Skin epidermis (tissue), 12 donors: ENCODE data around the gene DOK3.

Experiments used
- H3K27ac ChIP-seq, 21 experiments: fragments of 200-600 bp; sonication (generic) in 11 of 21; one replicate each; pipeline ENCODE4 v1.5.0; 2020; ENCODE audit warnings: mild to moderate bottlenecking in 3 of 21, inconsistent platforms in 2 of 21, moderate library complexity in 2 of 21
- H3K4me3 ChIP-seq, 7 experiments: fragments of 200-600 bp; sonication (generic) in 2 of 7; one replicate each; pipeline ENCODE4 v1.5.0; 2020; ENCODE audit warnings: inconsistent platforms in 2 of 7, mild to moderate bottlenecking in 2 of 7, moderate library complexity in 1 of 7

Gene DOK3

GRCh38 chr5:177457852-177458681, 51.6 kb downstream of the DOK3 start:
- H3K27ac ChIP-seq: peak overlapping the region in 2 of 21 experiments; percentile 2 to 31
- H3K4me3 ChIP-seq: no peak overlapping the region

GRCh38 chr5:177456976-177457851, 52.4 kb downstream of the DOK3 start:
- H3K4me3 ChIP-seq: no peak overlapping the region
- H3K27ac ChIP-seq: peak overlapping the region in 1 of 21 experiments; percentile 16

- peak overlapping the region in 3 of 7 experiments; percentile 49 to 63 (median 62) for H3K4me3 ChIP-seq
Measured at GRCh38 chr5:177456591-177456964, 53.0 kb downstream of the DOK3 start.

GRCh38 chr5:177455661-177456590, 53.7 kb downstream of the DOK3 start:
- peak overlapping the region in 20 of 21 experiments; percentile 18 to 88 (median 68) for H3K27ac ChIP-seq
- peak overlapping the region; percentile 49 to 63 (median 58) for H3K4me3 ChIP-seq

More at GRCh38 chr5:177456591-177456964, 53.0 kb downstream of the DOK3 start:
- peak overlapping the region in 3 of 21 experiments; percentile 16 to 77 (median 72) for H3K27ac ChIP-seq

DNA sequence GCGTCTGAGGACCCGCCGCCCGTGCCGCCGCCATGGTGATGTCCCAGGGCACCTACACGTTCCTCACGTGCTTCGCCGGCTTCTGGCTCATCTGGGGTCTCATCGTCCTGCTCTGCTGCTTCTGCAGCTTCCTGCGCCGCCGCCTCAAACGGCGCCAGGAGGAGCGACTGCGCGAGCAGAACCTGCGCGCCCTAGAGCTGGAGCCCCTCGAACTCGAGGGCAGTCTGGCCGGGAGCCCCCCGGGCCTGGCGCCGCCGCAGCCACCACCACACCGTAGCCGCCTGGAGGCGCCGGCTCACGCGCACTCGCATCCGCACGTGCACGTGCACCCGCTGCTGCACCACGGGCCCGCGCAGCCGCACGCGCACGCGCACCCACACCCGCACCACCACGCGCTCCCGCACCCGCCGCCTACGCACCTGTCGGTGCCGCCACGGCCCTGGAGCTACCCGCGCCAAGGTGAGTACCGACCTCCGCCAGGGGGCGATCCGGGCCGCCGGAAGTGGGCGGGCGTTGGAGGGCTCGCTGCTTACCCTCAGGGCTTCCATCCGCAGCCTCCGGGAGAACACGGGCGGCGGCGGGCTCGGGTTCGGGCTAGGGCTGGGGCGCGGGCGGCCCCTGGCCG, 54.5 kb downstream of the DOK3 start:
- peak overlapping the region in 20 of 21 experiments; percentile 18 to 88 (median 68) for H3K27ac ChIP-seq
- H3K4me3 ChIP-seq: peak overlapping the region; percentile 49 to 63 (median 58)

- peak overlapping the region; percentile 49 to 63 (median 58) for H3K4me3 ChIP-seq
- H3K27ac ChIP-seq: peak overlapping the region in 19 of 21 experiments; percentile 22 to 88 (median 72)
Measured at GRCh38 chr5:177454397-177455035, 55.1 kb downstream of the DOK3 start.

- peak overlapping the region in 18 of 21 experiments; percentile 22 to 88 (median 72) for H3K27ac ChIP-seq
Measured at GRCh38 chr5:177453852-177454396, 55.7 kb downstream of the DOK3 start.

GRCh38 chr5:177452688-177453638, 56.7 kb downstream of the DOK3 start:
- H3K4me3 ChIP-seq: no peak overlapping the region

More at GRCh38 chr5:177453852-177454396, 55.7 kb downstream of the DOK3 start:
- peak overlapping the region; percentile 49 to 63 (median 58) for H3K4me3 ChIP-seq

More at GRCh38 chr5:177452688-177453638, 56.7 kb downstream of the DOK3 start:
- H3K27ac ChIP-seq: peak overlapping the region in 3 of 21 experiments; percentile 58 to 81 (median 80)
